Tongue (tissue), 2 donors: Measurements from ENCODE around the gene RTP5. TPM values are rescaled to one million over a fixed set of nuclear protein-coding genes. Genes with fewer than 3 reads are reported as not detected.

ENCODE experiments used
- DNase-seq: peaks from one replicate; pipeline ENCODE4 v3.0.0-alpha.2; 2015
- total RNA-seq: library from RNA; depleted of rRNA; stranded (reverse); fragments of >200 nt; gene quantifications from one replicate; pipeline ENCODE4 v1.2.3, GENCODE V29; 2014

RTP5 gene
- total RNA-seq, 1 donor from 2014 or later = not detected

GRCh38 chr2:241857572-241858121 is 11.9 kb upstream of the RTP5 start:
- DNase-seq = no peak

DNA sequence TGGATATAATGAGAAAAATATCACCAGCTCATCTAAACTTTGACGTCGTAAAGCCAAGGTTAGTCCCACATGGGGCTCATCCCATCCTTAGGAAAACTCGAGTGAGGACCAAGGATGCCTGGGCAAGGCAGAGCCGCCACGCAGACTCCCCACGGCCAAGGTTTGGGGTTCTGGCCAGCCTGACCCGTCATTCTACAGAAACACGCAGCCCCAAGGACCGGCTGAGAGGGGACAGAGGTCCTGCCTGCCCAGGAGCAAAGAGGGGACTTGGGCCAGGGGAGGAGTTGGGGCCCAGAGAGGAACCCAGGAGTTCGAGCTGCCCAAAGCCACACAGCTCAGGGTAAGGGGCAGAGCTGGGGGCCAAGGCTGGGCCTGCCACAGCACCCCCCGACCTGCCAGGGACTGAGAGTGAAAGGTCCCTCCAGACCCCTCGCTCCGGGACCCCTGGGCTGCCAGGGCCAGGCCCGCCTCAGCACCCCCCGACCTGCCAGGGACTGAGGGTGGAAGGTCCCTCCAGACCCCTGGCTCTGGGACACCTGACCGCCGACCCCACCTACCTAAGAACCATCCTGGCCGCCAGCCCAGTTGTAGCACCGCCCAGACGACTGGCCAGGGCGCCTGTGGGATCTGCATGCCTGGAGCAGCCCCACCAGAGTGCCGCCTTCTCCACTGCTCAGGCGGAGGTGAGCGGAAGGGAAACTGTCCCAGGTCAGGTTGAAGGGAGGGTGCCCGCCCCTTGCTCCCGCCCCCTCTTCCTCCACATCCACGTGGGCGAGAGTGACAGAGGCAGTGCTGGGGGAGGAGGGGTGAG is 11.1 kb upstream of the RTP5 start, which contains the start of gene PDCD1:
Gene PDCD1 (minus strand): TSS at position 689 of the 811 bp plus-strand sequence. CDS start 56 bp downstream, at position 633.
- DNase-seq = no peak

GRCh38 chr2:241859017-241859435 is 10.5 kb upstream of the RTP5 start:
- DNase-seq = no peak

DNA sequence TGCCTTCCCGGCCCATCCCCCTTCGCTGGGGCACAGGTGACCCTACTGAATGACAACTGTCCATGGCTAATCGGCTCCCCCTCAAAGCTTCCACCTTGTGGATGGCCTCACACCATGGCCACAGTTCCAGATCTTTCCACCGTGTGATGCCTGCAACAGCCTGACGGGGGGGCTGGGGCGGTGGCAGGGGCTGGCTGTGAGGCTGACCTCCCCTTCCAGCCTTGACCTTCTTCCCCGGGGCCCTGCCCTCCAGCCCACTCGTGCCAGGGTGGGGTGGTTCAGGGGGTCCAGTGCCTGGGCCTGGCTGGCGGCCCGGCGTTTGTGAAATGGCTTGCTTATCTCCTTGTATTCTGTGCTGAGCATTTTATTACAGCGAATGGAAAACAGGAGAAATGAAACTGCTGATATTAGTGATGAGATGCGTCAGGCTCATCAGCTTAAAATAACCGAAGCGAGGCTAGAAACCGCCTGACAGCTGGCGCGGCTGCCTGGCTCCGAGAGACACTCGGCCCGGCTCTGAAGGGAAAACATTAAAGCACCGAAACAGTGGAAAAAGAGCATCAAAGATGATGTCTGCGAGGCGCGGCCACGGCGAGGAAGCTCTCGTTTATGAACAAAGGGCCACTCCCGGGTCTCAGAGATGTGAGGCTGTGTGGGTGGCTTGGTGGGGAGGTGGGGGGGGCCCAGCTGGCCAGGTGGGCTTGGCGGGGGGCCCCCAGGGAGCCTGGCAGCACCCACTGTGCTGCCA is 9.9 kb upstream of the RTP5 start:
- DNase-seq = peak; percentile 78

- no peak for DNase-seq
Measured at GRCh38 chr2:241860184-241861078, 9.1 kb upstream of the RTP5 start.

DNA sequence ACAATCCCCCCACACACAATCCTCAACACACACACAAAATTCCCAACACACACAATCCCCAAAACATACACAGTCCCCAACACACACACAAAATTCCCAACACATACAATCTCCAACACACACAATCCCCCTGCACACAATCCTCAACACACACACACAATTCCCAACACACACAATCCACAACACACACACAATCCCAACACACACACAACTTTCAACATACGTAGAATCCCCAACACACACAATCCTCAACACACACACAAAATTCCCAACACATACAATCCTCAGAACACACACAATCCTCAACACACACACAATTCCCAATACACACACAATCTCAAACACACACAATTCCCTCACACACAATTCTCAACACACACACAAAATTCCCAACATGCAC is 8.3 kb upstream of the RTP5 start:
- DNase-seq = no peak

GRCh38 chr2:241862093-241862492 is 7.4 kb upstream of the RTP5 start:
- no peak for DNase-seq

DNA sequence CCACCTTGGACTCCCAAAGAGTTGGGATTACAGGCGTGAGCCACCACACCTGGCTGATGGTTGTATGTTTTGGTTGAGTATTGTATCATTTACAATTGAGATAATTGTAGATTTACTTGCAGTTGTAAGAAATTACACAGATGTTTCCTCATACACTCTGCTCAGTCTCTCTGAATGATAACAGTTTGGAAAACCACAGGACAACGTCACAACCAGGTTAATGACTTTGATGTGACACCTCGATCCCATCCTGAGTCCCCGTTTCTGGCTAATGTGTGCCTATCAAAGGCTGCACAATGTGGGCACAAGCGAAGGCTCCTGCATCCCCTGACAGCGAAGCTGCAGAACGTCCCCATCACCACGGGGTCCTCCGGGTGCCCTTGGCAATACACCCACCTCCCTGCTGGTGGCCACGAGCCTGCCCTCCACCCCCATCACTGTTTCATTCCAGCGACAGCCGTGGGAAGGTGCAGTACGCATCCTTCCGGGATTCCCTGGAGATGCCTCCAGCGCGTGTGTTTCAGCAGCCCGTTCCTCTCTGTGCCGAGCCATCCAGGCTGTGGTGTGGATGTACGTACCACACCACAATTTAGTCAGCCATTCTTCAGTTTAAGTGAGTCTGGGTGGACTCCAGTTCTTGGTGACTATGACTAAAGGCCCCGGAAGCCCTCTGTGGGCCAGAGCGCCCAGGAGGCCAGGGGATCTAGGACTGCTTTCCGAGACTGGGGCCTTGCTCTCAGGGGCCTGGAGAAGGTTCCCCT is 6.6 kb upstream of the RTP5 start:
- DNase-seq = no peak

DNA sequence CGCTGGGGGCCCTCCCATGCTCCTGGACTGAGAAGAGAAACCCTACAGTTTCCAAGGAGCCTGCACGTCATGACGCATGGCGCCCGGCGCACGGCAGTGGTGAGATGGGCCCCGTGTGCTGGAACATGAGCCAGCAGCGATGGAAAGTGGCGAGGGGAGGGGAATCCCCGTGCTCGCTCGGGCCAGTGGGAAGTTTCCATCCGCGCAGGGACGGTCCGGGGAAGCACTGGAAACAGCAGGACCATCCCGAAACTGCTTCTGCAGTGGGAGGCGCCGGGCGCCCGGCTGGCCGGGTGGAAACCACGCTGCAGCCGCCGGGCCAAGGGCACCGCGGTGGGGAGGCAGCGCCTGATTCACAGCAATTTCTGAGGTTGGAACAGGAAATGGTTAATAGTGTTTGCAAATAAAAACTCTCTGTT is 6.0 kb upstream of the RTP5 start:
- DNase-seq = no peak

GRCh38 chr2:241864168-241864849 is 5.2 kb upstream of the RTP5 start:
- DNase-seq = no peak

DNA sequence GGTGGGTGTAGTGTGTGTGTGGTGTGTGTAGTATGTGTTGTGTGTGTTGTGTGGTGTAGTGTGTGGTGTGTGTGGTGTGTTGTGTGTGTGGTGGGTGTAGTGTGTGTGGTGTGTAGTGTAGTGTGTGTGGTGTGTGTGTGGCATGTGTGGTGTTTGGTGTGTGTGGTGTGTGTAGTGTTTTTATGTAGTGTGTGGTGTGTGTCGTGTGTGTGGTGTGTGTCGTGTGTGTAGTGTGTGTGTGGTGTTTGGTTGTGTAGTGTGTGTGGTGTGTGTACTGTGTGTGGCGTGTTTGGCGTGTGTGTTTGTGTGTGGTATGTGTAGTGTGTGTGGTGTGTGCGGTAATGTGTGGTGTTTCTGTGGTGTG is 4.7 kb upstream of the RTP5 start:
- DNase-seq = no peak

DNA sequence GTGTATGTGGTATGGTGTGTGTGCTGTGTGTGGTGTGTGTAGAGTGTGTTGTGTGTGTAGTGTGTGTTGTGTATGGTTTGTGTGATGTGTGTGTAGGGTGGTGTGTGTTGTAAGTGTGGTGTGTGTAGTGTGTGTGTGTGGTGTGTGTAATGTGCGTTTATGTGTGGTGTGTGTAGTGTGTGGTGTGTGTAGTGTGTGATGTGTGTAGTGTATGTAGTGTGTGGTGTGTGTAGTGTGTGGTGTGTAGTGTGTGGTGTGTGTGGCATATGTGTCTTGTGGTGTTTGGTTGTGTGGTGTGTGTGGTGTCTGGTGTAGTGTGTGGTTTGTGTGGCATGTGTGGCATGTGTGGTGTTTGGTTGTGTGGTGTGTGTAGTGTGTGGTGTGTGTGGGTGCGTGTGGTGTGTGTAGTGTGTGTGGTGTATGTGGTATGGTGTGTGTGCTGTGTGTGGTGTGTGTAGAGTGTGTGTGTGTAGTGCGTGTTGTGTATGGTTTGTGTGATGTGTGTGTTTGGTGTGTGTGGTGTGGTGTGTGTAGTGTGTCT is 4.0 kb upstream of the RTP5 start:
- no peak for DNase-seq

- DNase-seq = peak; percentile 71
Measured at GRCh38 chr2:241865957-241866789, 3.4 kb upstream of the RTP5 start.

DNA sequence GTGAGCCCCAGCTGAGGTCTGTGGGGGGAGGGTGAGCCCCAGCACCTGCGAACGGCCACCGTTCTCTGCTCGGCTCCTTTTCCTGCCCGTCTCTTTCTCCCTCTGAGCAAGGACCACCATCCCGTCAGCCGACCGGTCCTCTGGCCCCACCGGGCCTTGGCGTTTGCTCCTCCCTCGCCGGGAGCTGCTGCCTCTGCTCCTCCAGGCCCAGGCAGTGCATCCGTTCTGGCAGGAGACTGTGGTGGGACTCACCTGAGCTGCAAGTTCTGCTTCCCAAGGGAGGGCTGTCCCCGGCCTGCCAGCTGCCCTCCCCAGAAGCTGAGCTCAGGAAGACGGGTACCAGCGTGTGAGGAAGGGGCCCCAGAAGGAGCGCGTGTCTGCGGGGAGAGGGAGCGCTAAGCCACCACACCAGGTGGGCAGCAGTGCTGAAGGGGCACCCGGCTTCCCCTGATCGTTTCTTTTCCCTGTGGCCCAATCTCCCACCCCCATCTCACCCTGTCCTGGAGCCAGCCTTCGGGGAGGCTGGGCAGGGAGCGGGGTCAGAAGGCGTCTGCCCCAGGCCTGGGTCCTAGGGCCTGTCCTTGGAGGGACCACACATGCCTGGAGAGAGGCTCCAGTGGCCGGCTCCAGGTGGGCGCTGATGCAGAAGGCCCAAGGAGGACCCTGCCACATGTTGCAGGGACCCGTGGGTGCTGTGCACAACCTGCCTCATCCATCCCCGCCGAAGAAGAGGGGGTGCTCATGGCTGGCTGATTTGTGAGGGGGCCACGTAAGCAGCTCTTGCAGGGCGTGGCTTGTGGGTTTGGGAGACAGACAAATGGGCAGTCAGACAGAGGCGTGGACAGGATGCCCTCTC is 2.5 kb upstream of the RTP5 start:
- DNase-seq = no peak

GRCh38 chr2:241867776-241868420 is 1.6 kb upstream of the RTP5 start:
- no peak for DNase-seq

- no peak for DNase-seq
Measured at GRCh38 chr2:241868661-241869081, 858 bp upstream of the RTP5 start.

- no peak for DNase-seq
Measured at GRCh38 chr2:241870081-241870541, 582 bp downstream of the RTP5 start.
